Mesodermal cell (in vitro differentiated cells): ENCODE data around the gene TOM1L1. TPM values are rescaled to one million over a fixed set of nuclear protein-coding genes. Genes with fewer than 3 reads are reported as not detected.

Source experiments
- H3K27ac ChIP-seq: 2 replicates; pipeline ENCODE4 v1.7.0; 2013; ENCODE audit warnings: mild to moderate bottlenecking, low read depth, low read length, moderate library complexity; ENCODE audit not compliant: severe bottlenecking
- H3K36me3 ChIP-seq: 2 replicates; pipeline ENCODE4 v1.7.1; 2013; ENCODE audit warnings: mild to moderate bottlenecking, low read length, moderate library complexity; ENCODE audit not compliant: control insufficient read depth, insufficient read depth
- H3K4me1 ChIP-seq: one replicate; pipeline ENCODE4 v1.7.1; 2013; ENCODE audit warnings: mild to moderate bottlenecking, low read length; ENCODE audit not compliant: insufficient read depth, control insufficient read depth, poor library complexity, severe bottlenecking
- H3K4me3 ChIP-seq: 2 replicates; pipeline ENCODE4 v1.7.0; 2013; ENCODE audit warnings: low read length, control low read depth, mild to moderate bottlenecking; ENCODE audit not compliant: insufficient read depth, poor library complexity, severe bottlenecking; ENCODE audit errors: extremely low read depth
- H3K9me3 ChIP-seq: 2 replicates; pipeline ENCODE4 v1.7.1; 2013; ENCODE audit warnings: mild to moderate bottlenecking, low read length, moderate library complexity; ENCODE audit not compliant: control insufficient read depth
- WGBS, 2 experiments: methylation state at CpG; one replicate each; pipeline ENCODE4 v1.1.5; 2013; ENCODE audit warnings: missing lambda C conversion rate in 2 of 2; ENCODE audit not compliant: insufficient coverage in 2 of 2; 5-methylcytosine and 5-hydroxymethylcytosine counted together
- polyA plus RNA-seq, 2 experiments: library from polyadenylated mRNA; stranded (reverse); fragments of 50-300 nt; gene quantifications; one replicate each; pipeline ENCODE4 v1.2.3, GENCODE V29; 2013

TOM1L1 gene, protein sequence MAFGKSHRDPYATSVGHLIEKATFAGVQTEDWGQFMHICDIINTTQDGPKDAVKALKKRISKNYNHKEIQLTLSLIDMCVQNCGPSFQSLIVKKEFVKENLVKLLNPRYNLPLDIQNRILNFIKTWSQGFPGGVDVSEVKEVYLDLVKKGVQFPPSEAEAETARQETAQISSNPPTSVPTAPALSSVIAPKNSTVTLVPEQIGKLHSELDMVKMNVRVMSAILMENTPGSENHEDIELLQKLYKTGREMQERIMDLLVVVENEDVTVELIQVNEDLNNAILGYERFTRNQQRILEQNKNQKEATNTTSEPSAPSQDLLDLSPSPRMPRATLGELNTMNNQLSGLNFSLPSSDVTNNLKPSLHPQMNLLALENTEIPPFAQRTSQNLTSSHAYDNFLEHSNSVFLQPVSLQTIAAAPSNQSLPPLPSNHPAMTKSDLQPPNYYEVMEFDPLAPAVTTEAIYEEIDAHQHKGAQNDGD
- polyA plus RNA-seq (2013, experiment 1 of 2), result 22.7 TPM
- 26.9 TPM for polyA plus RNA-seq (2013, experiment 2 of 2)

GRCh38 chr17:54900457-54901229 is at the start of gene TOM1L1:
TSS of gene TOM1L1 (plus strand) at chr17:54900852. CDS start at chr17:54900866, 14 bp downstream.
- WGBS, 2 experiments, result 1% methylated on average over 51 to 64 of the region's 67 CpGs
- H3K36me3 ChIP-seq, result peaks cover 4% of the 10 kb centered on the region
- H3K4me1 ChIP-seq, result peaks cover 5% of the 10 kb centered on the region
- H3K4me3 ChIP-seq, result peak within 1 kb of the TSS; percentile 57
- no peak within 1 kb of the TSS for H3K27ac ChIP-seq
- H3K9me3 ChIP-seq, result no peaks in the 10 kb centered on the region

GRCh38 chr17:54859187-54859586 is 41.5 kb upstream of the TOM1L1 start:
- 67 to 92% methylated on average over 1 to 2 of the region's 2 CpGs for WGBS, 2 experiments
- H3K4me1 ChIP-seq, result peaks cover 6% of the 10 kb centered on the region
- no peaks in the 10 kb centered on the region for H3K9me3 ChIP-seq
- H3K4me3 ChIP-seq, result no peak overlapping the region
- H3K36me3 ChIP-seq, result no peaks in the 10 kb centered on the region
- H3K27ac ChIP-seq, result peak overlapping the region; percentile 46

DNA sequence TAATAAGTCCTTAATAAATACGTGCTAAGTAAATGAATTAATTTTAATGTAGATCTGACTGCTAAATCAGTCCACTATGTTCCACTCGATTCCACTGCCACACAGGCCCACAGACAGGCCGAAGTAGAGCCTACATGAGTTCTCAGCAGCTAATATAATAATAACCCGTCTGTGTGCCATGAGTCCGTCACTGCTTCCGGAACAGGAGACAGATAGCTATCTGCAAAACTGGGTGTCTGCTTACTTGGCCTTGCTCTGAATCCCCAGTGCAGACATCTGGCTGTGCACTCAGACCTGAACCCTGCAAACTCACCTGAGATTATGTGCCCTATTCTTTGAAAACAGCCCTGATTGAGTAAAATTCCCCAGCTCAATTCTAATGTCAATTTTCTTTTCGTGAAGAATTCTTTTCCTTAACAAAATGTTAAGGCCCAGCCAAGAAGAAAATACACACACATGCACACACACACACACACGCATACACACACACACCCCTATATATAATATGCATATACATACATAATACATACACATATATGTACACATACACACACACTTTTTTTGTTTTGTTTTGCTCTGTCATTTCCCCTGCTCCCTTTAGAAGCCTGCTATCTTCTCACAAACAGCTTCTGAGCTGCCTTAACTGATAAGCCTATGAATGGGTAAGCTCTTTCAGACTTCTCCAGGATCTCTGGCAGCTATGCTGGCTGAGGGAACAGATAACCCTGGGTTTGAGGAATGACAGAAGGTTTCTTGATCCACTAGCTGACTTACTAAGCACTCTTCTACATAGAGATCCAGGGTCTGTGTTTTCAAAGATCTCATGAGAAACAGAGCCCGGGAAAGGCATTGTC is 39.8 kb upstream of the TOM1L1 start:
- Histone ChIP-seq H3K27ac (peak overlapping the region; percentile 81), H3K9me3 (no peaks in the 10 kb centered on the region), H3K4me1 (peaks cover 10% of the 10 kb centered on the region), H3K4me3 (no peak overlapping the region), H3K36me3 (no peaks in the 10 kb centered on the region)
- 82 to 92% methylated on average over 6 to 7 of the region's 9 CpGs for WGBS, 2 experiments

DNA sequence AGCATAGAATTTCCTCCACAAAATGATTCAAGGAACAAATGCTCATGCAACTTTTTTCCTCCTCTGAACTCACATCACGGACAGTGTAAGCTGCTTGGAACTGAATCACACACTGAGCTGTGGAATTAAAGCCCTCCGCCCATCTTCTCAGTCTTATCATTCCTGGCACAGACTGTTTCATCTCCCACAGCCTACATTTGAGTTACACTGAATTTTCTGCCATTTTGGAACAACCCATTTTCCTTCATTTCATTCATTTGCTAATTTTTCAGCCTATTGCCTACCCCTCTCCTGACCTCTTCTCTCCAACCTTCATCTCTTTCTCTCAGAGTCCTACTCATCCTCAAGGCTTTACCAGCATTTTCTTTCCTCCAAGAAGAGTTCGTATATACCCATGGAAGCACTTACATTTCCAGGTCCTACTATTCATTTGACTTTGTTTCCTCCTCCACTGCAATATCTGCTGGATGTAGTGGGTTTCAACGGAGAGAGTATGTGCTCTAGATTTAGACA is 39.1 kb upstream of the TOM1L1 start:
- WGBS, 2 experiments, result 82 to 83% methylated on average over 2 of the region's 4 CpGs
- peak overlapping the region; percentile 81 for H3K27ac ChIP-seq
- no peaks in the 10 kb centered on the region for H3K36me3 ChIP-seq
- no peak overlapping the region for H3K4me3 ChIP-seq
- H3K9me3 ChIP-seq, result no peaks in the 10 kb centered on the region
- peaks cover 10% of the 10 kb centered on the region for H3K4me1 ChIP-seq

DNA sequence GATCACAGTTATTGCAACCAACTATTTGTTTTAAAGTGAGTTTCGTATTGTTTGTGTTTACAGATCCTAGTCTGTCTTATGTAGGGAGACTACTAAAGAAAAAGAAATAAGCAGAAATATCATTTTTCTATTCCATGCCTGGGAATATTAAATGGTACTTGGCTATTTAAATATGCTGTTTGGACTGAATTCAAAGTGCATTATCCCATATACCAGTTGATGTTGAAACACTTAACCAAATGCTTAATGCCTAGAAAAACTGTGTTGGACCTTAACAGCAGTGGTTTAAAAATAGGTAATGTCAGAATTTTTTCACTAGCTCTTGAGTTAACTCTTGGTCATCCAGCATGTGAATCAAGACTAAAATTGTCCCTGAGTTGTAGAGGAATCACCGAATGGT is 37.5 kb upstream of the TOM1L1 start:
- H3K36me3 ChIP-seq, result no peaks in the 10 kb centered on the region
- peak overlapping the region; percentile 72 for H3K27ac ChIP-seq
- no CpG with 5 or more reads among the region's 2 CpGs for WGBS, 2 experiments
- H3K4me3 ChIP-seq, result no peak overlapping the region
- peaks cover 10% of the 10 kb centered on the region for H3K4me1 ChIP-seq
- no peaks in the 10 kb centered on the region for H3K9me3 ChIP-seq

DNA sequence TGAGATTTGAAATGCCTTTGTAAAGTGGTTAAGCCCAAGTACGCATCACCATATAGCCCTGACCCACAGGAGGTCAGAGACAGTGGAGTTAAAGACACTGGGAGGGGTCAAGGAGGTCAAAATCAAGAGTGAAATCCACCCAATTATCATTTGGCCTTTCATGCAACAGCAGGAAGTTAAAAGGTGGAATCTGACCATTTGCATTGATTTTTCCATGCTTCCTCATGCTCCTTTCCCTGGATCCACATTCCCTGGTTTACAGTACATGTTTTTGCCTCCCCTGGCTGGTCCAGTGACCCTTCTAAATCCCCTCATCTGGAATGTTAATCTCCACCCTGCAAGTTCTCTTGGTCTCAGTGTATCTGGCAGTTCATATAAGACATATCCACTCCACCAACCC is 36.6 kb upstream of the TOM1L1 start:
- H3K27ac ChIP-seq, result peak overlapping the region; percentile 72
- no peaks in the 10 kb centered on the region for H3K36me3 ChIP-seq
- H3K4me3 ChIP-seq, result no peak overlapping the region
- no CpG with 5 or more reads among the region's 1 CpG for WGBS, 2 experiments
- no peaks in the 10 kb centered on the region for H3K9me3 ChIP-seq
- H3K4me1 ChIP-seq, result peaks cover 10% of the 10 kb centered on the region

DNA sequence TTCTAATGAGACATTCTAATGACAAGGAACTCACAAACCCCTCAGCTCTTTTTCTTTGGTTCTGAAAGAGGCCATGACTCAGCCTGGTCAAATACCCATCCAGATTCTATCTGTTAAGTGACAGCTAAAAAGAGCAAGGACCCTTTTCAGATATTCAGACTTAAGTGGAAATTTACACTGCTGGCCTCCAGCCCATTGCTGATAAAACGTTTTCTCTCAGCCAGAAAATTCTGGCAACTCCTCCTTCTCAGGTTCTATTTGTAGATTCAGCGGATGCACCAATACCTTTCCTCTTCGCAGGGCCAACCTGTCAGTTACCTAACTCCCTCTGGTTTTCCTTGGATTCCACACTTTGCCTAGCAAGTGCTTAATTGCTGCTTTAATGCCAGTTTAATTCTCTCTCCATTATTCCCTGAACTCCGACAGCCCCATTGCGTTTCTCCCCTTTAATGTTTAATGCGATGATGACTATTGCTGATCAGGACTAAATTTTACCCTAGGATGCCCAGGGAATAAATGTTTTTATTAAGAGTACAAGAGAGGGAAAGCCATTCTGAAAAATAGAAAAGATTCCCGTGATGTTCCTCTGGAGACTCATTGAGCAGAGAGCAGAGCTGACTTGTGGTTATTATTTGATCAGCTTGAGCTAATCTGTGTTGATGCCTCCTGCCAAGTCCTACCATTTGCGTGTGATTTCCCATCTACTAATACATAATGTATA is 35.9 kb upstream of the TOM1L1 start:
- no peak overlapping the region for H3K4me3 ChIP-seq
- 76 to 86% methylated on average over 4 to 6 of the region's 8 CpGs for WGBS, 2 experiments
- H3K36me3 ChIP-seq, result no peaks in the 10 kb centered on the region
- peak overlapping the region; percentile 72 for H3K27ac ChIP-seq
- peaks cover 10% of the 10 kb centered on the region for H3K4me1 ChIP-seq
- H3K9me3 ChIP-seq, result no peaks in the 10 kb centered on the region

- no peak overlapping the region for H3K27ac ChIP-seq
- H3K4me1 ChIP-seq, result peaks cover 4% of the 10 kb centered on the region
- H3K9me3 ChIP-seq, result no peaks in the 10 kb centered on the region
- WGBS, 2 experiments, result 83 to 100% methylated on average over 1 to 2 of the region's 2 CpGs
- H3K4me3 ChIP-seq, result no peak overlapping the region
- H3K36me3 ChIP-seq, result no peaks in the 10 kb centered on the region
Measured at GRCh38 chr17:54867634-54868033, 33.0 kb upstream of the TOM1L1 start.

GRCh38 chr17:54870671-54871175 is 29.9 kb upstream of the TOM1L1 start:
- Histone ChIP-seq H3K27ac (no peak overlapping the region), H3K9me3 (no peaks in the 10 kb centered on the region)
- WGBS, 2 experiments, result no CpG with 5 or more reads among the region's 1 CpG

More at GRCh38 chr17:54870671-54871175, 29.9 kb upstream of the TOM1L1 start:
- H3K36me3 ChIP-seq, result no peaks in the 10 kb centered on the region
- no peak overlapping the region for H3K4me3 ChIP-seq
- no peaks in the 10 kb centered on the region for H3K4me1 ChIP-seq
